Upper lobe of left lung (tissue), 6 donors: Measurements from ENCODE around the gene RAPH1. TPM values are rescaled to one million over a fixed set of nuclear protein-coding genes. Genes with fewer than 3 reads are reported as not detected.

Source experiments
- ATAC-seq, 2 donors: fragments of 200-7000 bp; cut with Tn5 transposase; one replicate each; pipeline ENCODE4 v1.9.1; 2022; ENCODE audit warnings: mild to moderate bottlenecking in 2 of 2, moderate library complexity in 2 of 2; ENCODE audit not compliant: low FRiP score in 2 of 2
- DNase-seq, 2 donors: peaks; one replicate each; pipeline ENCODE4 v3.0.0-alpha.2; 2019 to 2020
- H3K27ac ChIP-seq, 4 donors: fragments of 200-600 bp; sonication (generic); one replicate each; pipeline ENCODE4 v1.5.1; 2016 to 2019
- H3K27me3 ChIP-seq, 4 donors: fragments of 200-600 bp; sonication (generic); one replicate each; pipeline ENCODE4 v1.5.1; 2017 to 2019
- H3K36me3 ChIP-seq, 4 donors: fragments of 200-600 bp; sonication (generic); one replicate each; pipeline ENCODE4 v1.5.1; 2016 to 2019
- H3K4me1 ChIP-seq, 4 donors: fragments of 200-600 bp; sonication (generic); one replicate each; pipeline ENCODE4 v1.5.1; 2018 to 2019
- H3K4me3 ChIP-seq, 4 donors: fragments of 200-600 bp; sonication (generic); one replicate each; pipeline ENCODE4 v1.5.1; 2017 to 2019; ENCODE audit warnings: mild to moderate bottlenecking in 2 of 4, moderate library complexity in 1 of 4
- H3K9me3 ChIP-seq, 4 donors: fragments of 200-600 bp; sonication (generic); one replicate each; pipeline ENCODE4 v1.5.1; 2018 to 2019
- CTCF ChIP-seq, 6 experiments: fragments of 450-650 bp in 4 of 6; fragments of 200-600 bp in 2 of 6; sonication (generic) in 2 of 6; IDR thresholded peaks; one replicate each; pipeline ENCODE4 v1.5.1; 2016 to 2019; ENCODE audit warnings: antibody characterized with exemption in 6 of 6
- EP300 ChIP-seq, 4 donors: sonication (generic); formaldehyde crosslinking; IDR thresholded peaks; one replicate each; pipeline ENCODE4 v1.5.1; 2017; ENCODE audit warnings: antibody characterized with exemption in 4 of 4, control low read depth in 2 of 4
- POLR2A ChIP-seq, 4 donors: fragments of 450-650 bp; IDR thresholded peaks; one replicate each; pipeline ENCODE4 v1.5.1; 2016 to 2017; ENCODE audit warnings: antibody characterized with exemption in 4 of 4, mild to moderate bottlenecking in 2 of 4
- POLR2AphosphoS5 ChIP-seq, 2 donors: sonication (generic); formaldehyde crosslinking; IDR thresholded peaks; one replicate each; pipeline ENCODE4 v1.5.1; 2017; ENCODE audit warnings: antibody characterized with exemption in 2 of 2
- WGBS, 2 donors: methylation state at CpG; one replicate each; pipeline ENCODE4 v1.1.5; 2017 to 2018; 5-methylcytosine and 5-hydroxymethylcytosine counted together
- total RNA-seq, 6 donors: library from RNA; depleted of rRNA in 4 of 6; stranded (reverse); fragments of >200 nt in 4 of 6; gene quantifications; one replicate each; pipeline versions ENCODE4 v1.1.0 to v1.2.1, GENCODE V29; 2016 to 2021
- donor health status: DM: no; HTN: no; CAD: no; lungs with moderate emphysema.
- donor health status: DM: no; HTN: yes; CAD: no; lungs with severe emphysema.

RAPH1 gene
- total RNA-seq, 6 donors from 2014 or later: 52.1 to 144 (median 65.6) TPM

- no peak for TF ChIP-seq POLR2A (IDR thresholded peaks at IDR 0.05)
- no peak for TF ChIP-seq CTCF (IDR thresholded peaks at IDR 0.05)
- TF ChIP-seq POLR2AphosphoS5 (IDR thresholded peaks at IDR 0.05): no peak
- TF ChIP-seq EP300 (IDR thresholded peaks at IDR 0.05): no peak
- DNase-seq (no peak), ATAC-seq (no peak)
- Histone ChIP-seq H3K9me3 (no peaks in the 10 kb centered on the region), H3K4me1 (peaks cover 0 to 2% (median 0%) of the 10 kb centered on the region in 4 donors), H3K36me3 (no peaks in the 10 kb centered on the region), H3K27ac (no peak overlapping the region), H3K27me3 (no peaks in the 10 kb centered on the region), H3K4me3 (no peak overlapping the region)
- WGBS, 2 donors: 93 to 97% methylated on average over 4 of the region's 4 CpGs
Observed at GRCh38 chr2:203566161-203566560, 31.1 kb upstream of the RAPH1 start.

- H3K36me3 ChIP-seq: no peaks in the 10 kb centered on the region
- peaks cover 0 to 2% (median 0%) of the 10 kb centered on the region in 4 donors for H3K4me1 ChIP-seq
- ATAC-seq (no peak), DNase-seq (no peak)
- H3K4me3 ChIP-seq: no peak overlapping the region
- no peak for TF ChIP-seq POLR2A (IDR thresholded peaks at IDR 0.05)
- no peak for TF ChIP-seq EP300 (IDR thresholded peaks at IDR 0.05)
- no peak for TF ChIP-seq CTCF (IDR thresholded peaks at IDR 0.05)
- no peak for TF ChIP-seq POLR2AphosphoS5 (IDR thresholded peaks at IDR 0.05)
- no peaks in the 10 kb centered on the region for H3K9me3 ChIP-seq
- no peak overlapping the region for H3K27ac ChIP-seq
- H3K27me3 ChIP-seq: no peaks in the 10 kb centered on the region
Observed at GRCh38 chr2:203565076-203565475, 30.0 kb upstream of the RAPH1 start.

- peaks cover 0 to 2% (median 0%) of the 10 kb centered on the region in 4 donors for H3K4me1 ChIP-seq
- peak overlapping the region in 2 of 4 donors; percentile 26 to 32 for H3K27ac ChIP-seq
- H3K36me3 ChIP-seq: no peaks in the 10 kb centered on the region
- H3K27me3 ChIP-seq: no peaks in the 10 kb centered on the region
- ATAC-seq: peak; percentile 19 to 62
- H3K9me3 ChIP-seq: no peaks in the 10 kb centered on the region
- DNase-seq: no peak
- TF ChIP-seq EP300 (IDR thresholded peaks at IDR 0.05) (no peak), POLR2A (IDR thresholded peaks at IDR 0.05) (no peak)
- 51 to 54% methylated on average over 2 of the region's 2 CpGs for WGBS, 2 donors
- H3K4me3 ChIP-seq: no peak overlapping the region
Observed at GRCh38 chr2:203562268-203562667, 27.2 kb upstream of the RAPH1 start.

GRCh38 chr2:203559641-203560040, 24.5 kb upstream of the RAPH1 start:
- no peaks in the 10 kb centered on the region for H3K36me3 ChIP-seq
- no peaks in the 10 kb centered on the region for H3K9me3 ChIP-seq
- no peak overlapping the region for H3K4me3 ChIP-seq
- peaks cover 0 to 2% (median 0%) of the 10 kb centered on the region in 4 donors for H3K4me1 ChIP-seq
- H3K27ac ChIP-seq: no peak overlapping the region
- TF ChIP-seq CTCF (IDR thresholded peaks at IDR 0.05): no peak
- TF ChIP-seq POLR2AphosphoS5 (IDR thresholded peaks at IDR 0.05): no peak
- no peak for TF ChIP-seq EP300 (IDR thresholded peaks at IDR 0.05)
- no peak for TF ChIP-seq POLR2A (IDR thresholded peaks at IDR 0.05)
- WGBS, 2 donors: 0 to 94% methylated on average over 1 of the region's 1 CpG
- H3K27me3 ChIP-seq: no peaks in the 10 kb centered on the region
- DNase-seq: no peak
- no peak for ATAC-seq

- H3K9me3 ChIP-seq: no peaks in the 10 kb centered on the region
- no peaks in the 10 kb centered on the region for H3K4me1 ChIP-seq
- 83 to 100% methylated on average over 1 of the region's 1 CpG for WGBS, 2 donors
- ATAC-seq: no peak
- no peak for DNase-seq
- no peaks in the 10 kb centered on the region for H3K27me3 ChIP-seq
- no peak overlapping the region for H3K4me3 ChIP-seq
- H3K27ac ChIP-seq: no peak overlapping the region
- TF ChIP-seq POLR2A (IDR thresholded peaks at IDR 0.05): no peak
- TF ChIP-seq POLR2AphosphoS5 (IDR thresholded peaks at IDR 0.05): no peak
- no peak for TF ChIP-seq CTCF (IDR thresholded peaks at IDR 0.05)
- TF ChIP-seq EP300 (IDR thresholded peaks at IDR 0.05): no peak
- H3K36me3 ChIP-seq: no peaks in the 10 kb centered on the region
Observed at GRCh38 chr2:203553784-203554183, 18.7 kb upstream of the RAPH1 start.
